IPS DF 6.9 (cell line): ENCODE results near the gene EEF1AKMT1.

Source experiments
- DNase-seq: peaks from one replicate; pipeline ENCODE4 v3.0.0-alpha.2; 2013; ENCODE audit warnings: low read depth, low spot score
- H3K27ac ChIP-seq: one replicate; pipeline ENCODE4 v1.5.1; 2013; ENCODE audit warnings: low read length, control low read depth
- H3K27me3 ChIP-seq: 2 replicates; pipeline ENCODE4 v1.6.1; 2013; ENCODE audit warnings: mild to moderate bottlenecking, low read length; ENCODE audit not compliant: control insufficient read depth, insufficient read depth
- H3K36me3 ChIP-seq: 2 replicates; pipeline ENCODE4 v1.6.1; 2013; ENCODE audit warnings: low read length; ENCODE audit not compliant: control insufficient read depth, insufficient read depth
- H3K4me1 ChIP-seq: 2 replicates; pipeline ENCODE4 v1.6.1; 2013; ENCODE audit warnings: low read length; ENCODE audit not compliant: control insufficient read depth, insufficient read depth
- H3K4me3 ChIP-seq: 2 replicates; pipeline ENCODE4 v1.5.1; 2013; ENCODE audit warnings: mild to moderate bottlenecking, low read length
- H3K9me3 ChIP-seq: 2 replicates; pipeline ENCODE4 v1.6.1; 2013; ENCODE audit warnings: low read length, inconsistent platforms; ENCODE audit not compliant: control insufficient read depth, insufficient read depth
- WGBS: extraction: QIAGEN DNeasy Blood & Tissue Kit; methylation state at CpG from one replicate; pipeline ENCODE4 v1.1.7; 2013; ENCODE audit warnings: mixed read lengths, missing lambda C conversion rate; ENCODE audit not compliant: insufficient read length, insufficient coverage; 5-methylcytosine and 5-hydroxymethylcytosine counted together

The EEF1AKMT1 gene

GRCh38 chr13:20720499-20720898 lies 53.3 kb downstream of the EEF1AKMT1 start:
- Histone ChIP-seq H3K27me3 (peaks cover 3% of the 10 kb centered on the region; the same call in 1 of the 2 replicates), H3K9me3 (no peaks in the 10 kb centered on the region), H3K4me1 (no peaks in the 10 kb centered on the region), H3K27ac (no peak overlapping the region), H3K36me3 (no peaks in the 10 kb centered on the region; the same call in 1 of the 2 replicates), H3K4me3 (no peak overlapping the region)
- WGBS: no CpG with 5 or more reads among the region's 11 CpGs
- no peak for DNase-seq

- no peaks in the 10 kb centered on the region for H3K4me1 ChIP-seq
- no peak overlapping the region for H3K27ac ChIP-seq
- no peak for DNase-seq
- peaks cover 3% of the 10 kb centered on the region; the same call in 1 of the 2 replicates for H3K27me3 ChIP-seq
- no peaks in the 10 kb centered on the region; the same call in 1 of the 2 replicates for H3K36me3 ChIP-seq
- no peaks in the 10 kb centered on the region for H3K9me3 ChIP-seq
- no peak overlapping the region for H3K4me3 ChIP-seq
- no CpG with 5 or more reads among the region's 13 CpGs for WGBS
Measured at GRCh38 chr13:20719783-20720182, 54.0 kb downstream of the EEF1AKMT1 start.

GRCh38 chr13:20718958-20719566 lies 54.7 kb downstream of the EEF1AKMT1 start:
- no CpG with 5 or more reads among the region's 12 CpGs for WGBS
- no peak for DNase-seq
- H3K4me1 ChIP-seq: no peaks in the 10 kb centered on the region

GRCh38 chr13:20717581-20718542 lies 55.9 kb downstream of the EEF1AKMT1 start:
- DNase-seq: no peak

More at GRCh38 chr13:20718958-20719566, 54.7 kb downstream of the EEF1AKMT1 start:
- H3K27me3 ChIP-seq: peaks cover 3% of the 10 kb centered on the region; the same call in 1 of the 2 replicates
- no peaks in the 10 kb centered on the region for H3K9me3 ChIP-seq
- no peak overlapping the region for H3K4me3 ChIP-seq
- no peaks in the 10 kb centered on the region; the same call in 1 of the 2 replicates for H3K36me3 ChIP-seq
- H3K27ac ChIP-seq: no peak overlapping the region

GRCh38 chr13:20716951-20717350 lies 56.8 kb downstream of the EEF1AKMT1 start:
- H3K27ac ChIP-seq: no peak overlapping the region
- no peaks in the 10 kb centered on the region for H3K4me1 ChIP-seq
- no peaks in the 10 kb centered on the region; the same call in 1 of the 2 replicates for H3K27me3 ChIP-seq
- H3K36me3 ChIP-seq: no peaks in the 10 kb centered on the region; the same call in 1 of the 2 replicates
- H3K9me3 ChIP-seq: no peaks in the 10 kb centered on the region
- H3K4me3 ChIP-seq: no peak overlapping the region
- no peak for DNase-seq
- WGBS: no CpG with 5 or more reads among the region's 15 CpGs

More at GRCh38 chr13:20717581-20718542, 55.9 kb downstream of the EEF1AKMT1 start:
- Histone ChIP-seq H3K36me3 (no peaks in the 10 kb centered on the region; the same call in 1 of the 2 replicates), H3K27ac (no peak overlapping the region), H3K27me3 (peaks cover 3% of the 10 kb centered on the region; the same call in 1 of the 2 replicates), H3K4me1 (no peaks in the 10 kb centered on the region), H3K9me3 (no peaks in the 10 kb centered on the region), H3K4me3 (no peak overlapping the region)
- WGBS: no CpG with 5 or more reads among the region's 44 CpGs

GRCh38 chr13:20715330-20715712 lies 58.4 kb downstream of the EEF1AKMT1 start:
- Histone ChIP-seq H3K4me1 (0 out of 2 replicates have a peak, but pooled peaks cover 1% of the 10 kb centered on the region), H3K4me3 (no peak overlapping the region), H3K36me3 (no peaks in the 10 kb centered on the region; the same call in 1 of the 2 replicates), H3K27me3 (no peaks in the 10 kb centered on the region; the same call in 1 of the 2 replicates), H3K9me3 (no peaks in the 10 kb centered on the region), H3K27ac (no peak overlapping the region)
- no peak for DNase-seq
- no CpG with 5 or more reads among the region's 6 CpGs for WGBS

GRCh38 chr13:20714563-20715329 lies 59.0 kb downstream of the EEF1AKMT1 start:
- no peak for DNase-seq
- no peaks in the 10 kb centered on the region for H3K9me3 ChIP-seq
- H3K27me3 ChIP-seq: no peaks in the 10 kb centered on the region
- no peak overlapping the region for H3K27ac ChIP-seq
- no peak overlapping the region for H3K4me3 ChIP-seq
- 0 out of 2 replicates have a peak, but pooled peaks cover 1% of the 10 kb centered on the region for H3K4me1 ChIP-seq
- H3K36me3 ChIP-seq: no peaks in the 10 kb centered on the region; the same call in 1 of the 2 replicates
- WGBS: no CpG with 5 or more reads among the region's 9 CpGs

- no peak for DNase-seq
- Histone ChIP-seq H3K27ac (no peak overlapping the region), H3K36me3 (no peaks in the 10 kb centered on the region; the same call in 1 of the 2 replicates), H3K4me1 (0 out of 2 replicates have a peak, but pooled peaks cover 1% of the 10 kb centered on the region), H3K4me3 (no peak overlapping the region), H3K9me3 (no peaks in the 10 kb centered on the region), H3K27me3 (no peaks in the 10 kb centered on the region)
- no CpG with 5 or more reads among the region's 8 CpGs for WGBS
Measured at GRCh38 chr13:20714161-20714560, 59.6 kb downstream of the EEF1AKMT1 start.

GRCh38 chr13:20713751-20714150 lies 60.0 kb downstream of the EEF1AKMT1 start:
- 0 out of 2 replicates have a peak, but pooled peaks cover 1% of the 10 kb centered on the region for H3K4me1 ChIP-seq
- H3K9me3 ChIP-seq: no peaks in the 10 kb centered on the region
- H3K27ac ChIP-seq: no peak overlapping the region
- no CpG with 5 or more reads among the region's 11 CpGs for WGBS
- DNase-seq: no peak
- H3K36me3 ChIP-seq: no peaks in the 10 kb centered on the region; the same call in 1 of the 2 replicates
- H3K27me3 ChIP-seq: no peaks in the 10 kb centered on the region
- H3K4me3 ChIP-seq: no peak overlapping the region
